GM23338 (cell line): ENCODE results near the gene TENM4.

Source experiments
- CREB1 ChIP-seq: fragments of 250-450 bp; sonication (Bioruptor Pico); IDR thresholded peaks from 2 replicates; pipeline ENCODE4 v1.5.0; 2020; ENCODE audit warnings: low read depth, mild to moderate bottlenecking, moderate library complexity
- CTCF ChIP-seq, 2 experiments: fragments of 200-600 bp in 1 of 2; sonication (generic) in 1 of 2; conservative IDR thresholded peaks; 2 replicates each; pipeline versions ENCODE4 v1.5.1 to v1.6.1; 2016 to 2017; ENCODE audit warnings: antibody characterized with exemption in 2 of 2, low read depth in 2 of 2, mild to moderate bottlenecking in 2 of 2, moderate library complexity in 1 of 2
- ETS1 ChIP-seq: IDR thresholded peaks from 2 replicates; pipeline ENCODE4 v1.6.1; 2016; ENCODE audit warnings: antibody characterized with exemption
- EZH2 ChIP-seq: fragments of 200-600 bp; sonication (generic); IDR thresholded peaks from one replicate; pipeline ENCODE4 v1.8.0; 2017; ENCODE audit warnings: antibody characterized with exemption, mild to moderate bottlenecking, low read depth; ENCODE audit not compliant: unreplicated experiment
- EZH2phosphoT487 ChIP-seq: fragments of 200-600 bp; sonication (generic); IDR thresholded peaks from one replicate; pipeline ENCODE4 v1.8.1; 2018; ENCODE audit warnings: antibody characterized with exemption; ENCODE audit not compliant: unreplicated experiment
- JUNB ChIP-seq: IDR thresholded peaks from one replicate; pipeline ENCODE4 v1.6.1; 2016; ENCODE audit warnings: antibody characterized with exemption; ENCODE audit not compliant: unreplicated experiment
- POLR2AphosphoS5 ChIP-seq: IDR thresholded peaks from 2 replicates; pipeline ENCODE4 v1.6.1; 2016; ENCODE audit warnings: antibody characterized with exemption, low read depth
- STAT1 ChIP-seq: IDR thresholded peaks from one replicate; pipeline ENCODE4 v1.6.1; 2016; ENCODE audit warnings: antibody characterized with exemption; ENCODE audit not compliant: unreplicated experiment
- ZNF114 ChIP-seq: fragments of 250-450 bp; sonication (Bioruptor Pico); IDR thresholded peaks from 2 replicates; pipeline ENCODE4 v1.5.0; 2020; ENCODE audit warnings: mild to moderate bottlenecking, moderate library complexity
- ZNF331 ChIP-seq: fragments of 250-450 bp; sonication (Bioruptor Pico); IDR thresholded peaks from 2 replicates; pipeline ENCODE4 v1.5.0; 2020; ENCODE audit warnings: low read depth, mild to moderate bottlenecking, moderate library complexity
- TF ChIP-seq, protein P1 (sequence below): IDR thresholded peaks from one replicate; pipeline ENCODE4 v1.6.1; 2018; ENCODE audit warnings: antibody characterized with exemption; ENCODE audit not compliant: unreplicated experiment

GRCh38 chr11:78922859-78923625 lies 517.8 kb downstream of the TENM4 start:
- TF ChIP-seq CTCF (conservative IDR thresholded peaks at IDR 0.05; ENCODE audit: low read depth in 2 of 2), result no peak
- TF ChIP-seq EZH2, result no peak
- no peak for TF ChIP-seq JUNB
- TF ChIP-seq EZH2phosphoT487, result no peak
- no peak for TF ChIP-seq POLR2AphosphoS5
- no peak for TF ChIP-seq CREB1 (CRISPR knock-in tag)
- TF ChIP-seq, protein P1, sequence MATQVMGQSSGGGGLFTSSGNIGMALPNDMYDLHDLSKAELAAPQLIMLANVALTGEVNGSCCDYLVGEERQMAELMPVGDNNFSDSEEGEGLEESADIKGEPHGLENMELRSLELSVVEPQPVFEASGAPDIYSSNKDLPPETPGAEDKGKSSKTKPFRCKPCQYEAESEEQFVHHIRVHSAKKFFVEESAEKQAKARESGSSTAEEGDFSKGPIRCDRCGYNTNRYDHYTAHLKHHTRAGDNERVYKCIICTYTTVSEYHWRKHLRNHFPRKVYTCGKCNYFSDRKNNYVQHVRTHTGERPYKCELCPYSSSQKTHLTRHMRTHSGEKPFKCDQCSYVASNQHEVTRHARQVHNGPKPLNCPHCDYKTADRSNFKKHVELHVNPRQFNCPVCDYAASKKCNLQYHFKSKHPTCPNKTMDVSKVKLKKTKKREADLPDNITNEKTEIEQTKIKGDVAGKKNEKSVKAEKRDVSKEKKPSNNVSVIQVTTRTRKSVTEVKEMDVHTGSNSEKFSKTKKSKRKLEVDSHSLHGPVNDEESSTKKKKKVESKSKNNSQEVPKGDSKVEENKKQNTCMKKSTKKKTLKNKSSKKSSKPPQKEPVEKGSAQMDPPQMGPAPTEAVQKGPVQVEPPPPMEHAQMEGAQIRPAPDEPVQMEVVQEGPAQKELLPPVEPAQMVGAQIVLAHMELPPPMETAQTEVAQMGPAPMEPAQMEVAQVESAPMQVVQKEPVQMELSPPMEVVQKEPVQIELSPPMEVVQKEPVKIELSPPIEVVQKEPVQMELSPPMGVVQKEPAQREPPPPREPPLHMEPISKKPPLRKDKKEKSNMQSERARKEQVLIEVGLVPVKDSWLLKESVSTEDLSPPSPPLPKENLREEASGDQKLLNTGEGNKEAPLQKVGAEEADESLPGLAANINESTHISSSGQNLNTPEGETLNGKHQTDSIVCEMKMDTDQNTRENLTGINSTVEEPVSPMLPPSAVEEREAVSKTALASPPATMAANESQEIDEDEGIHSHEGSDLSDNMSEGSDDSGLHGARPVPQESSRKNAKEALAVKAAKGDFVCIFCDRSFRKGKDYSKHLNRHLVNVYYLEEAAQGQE, result no peak
- no peak for TF ChIP-seq ETS1
- TF ChIP-seq ZNF114 (CRISPR knock-in tag), result no peak
- no peak for TF ChIP-seq STAT1
- TF ChIP-seq ZNF331 (CRISPR knock-in tag), result no peak
